PFSK-1 (cell line): Measurements from ENCODE around the gene SLCO3A1.

Experiments used
- POLR2AphosphoS5 ChIP-seq: IDR thresholded peaks from 2 replicates; pipeline ENCODE4 v1.6.1; 2012; ENCODE audit warnings: low read depth, mild to moderate bottlenecking, control low read depth, low read length, moderate library complexity
- TAF1 ChIP-seq: IDR thresholded peaks from 2 replicates; pipeline ENCODE4 v1.6.1; 2012; ENCODE audit warnings: low read length, control low read depth, borderline replicate concordance; ENCODE audit not compliant: insufficient read depth
- TF ChIP-seq, protein P1 (sequence below), 2 experiments: IDR thresholded peaks; 2 replicates each; pipeline versions ENCODE4 v1.6.1 to v1.8.0; 2011 to 2012; ENCODE audit warnings: low read depth in 2 of 2, low read length in 2 of 2, control low read depth in 1 of 2, inconsistent platforms in 1 of 2, mild to moderate bottlenecking in 1 of 2, moderate library complexity in 1 of 2; ENCODE audit not compliant: insufficient read depth in 1 of 2

DNA sequence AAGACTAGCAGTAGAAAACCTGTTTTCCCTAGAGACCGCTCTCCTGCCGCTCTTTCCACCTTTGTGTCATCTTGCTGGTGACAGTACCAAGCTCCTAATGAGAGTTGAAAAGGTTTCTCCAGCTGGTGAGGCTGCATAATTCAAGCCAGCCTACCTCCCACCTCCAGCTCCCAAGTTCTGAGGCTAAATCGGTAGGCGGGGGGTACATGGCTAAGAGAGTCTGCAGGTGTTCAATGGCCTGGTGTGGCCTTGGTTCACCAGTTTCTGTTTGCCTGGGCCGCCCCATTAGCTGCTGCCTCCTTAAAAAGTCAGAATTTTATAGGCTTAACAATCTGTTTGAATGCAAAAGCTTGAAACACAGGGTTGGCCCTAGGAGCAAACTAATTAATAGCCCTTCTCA is 262.8 kb downstream of the SLCO3A1 start:
- TF ChIP-seq TAF1: no peak
- TF ChIP-seq, protein P1, sequence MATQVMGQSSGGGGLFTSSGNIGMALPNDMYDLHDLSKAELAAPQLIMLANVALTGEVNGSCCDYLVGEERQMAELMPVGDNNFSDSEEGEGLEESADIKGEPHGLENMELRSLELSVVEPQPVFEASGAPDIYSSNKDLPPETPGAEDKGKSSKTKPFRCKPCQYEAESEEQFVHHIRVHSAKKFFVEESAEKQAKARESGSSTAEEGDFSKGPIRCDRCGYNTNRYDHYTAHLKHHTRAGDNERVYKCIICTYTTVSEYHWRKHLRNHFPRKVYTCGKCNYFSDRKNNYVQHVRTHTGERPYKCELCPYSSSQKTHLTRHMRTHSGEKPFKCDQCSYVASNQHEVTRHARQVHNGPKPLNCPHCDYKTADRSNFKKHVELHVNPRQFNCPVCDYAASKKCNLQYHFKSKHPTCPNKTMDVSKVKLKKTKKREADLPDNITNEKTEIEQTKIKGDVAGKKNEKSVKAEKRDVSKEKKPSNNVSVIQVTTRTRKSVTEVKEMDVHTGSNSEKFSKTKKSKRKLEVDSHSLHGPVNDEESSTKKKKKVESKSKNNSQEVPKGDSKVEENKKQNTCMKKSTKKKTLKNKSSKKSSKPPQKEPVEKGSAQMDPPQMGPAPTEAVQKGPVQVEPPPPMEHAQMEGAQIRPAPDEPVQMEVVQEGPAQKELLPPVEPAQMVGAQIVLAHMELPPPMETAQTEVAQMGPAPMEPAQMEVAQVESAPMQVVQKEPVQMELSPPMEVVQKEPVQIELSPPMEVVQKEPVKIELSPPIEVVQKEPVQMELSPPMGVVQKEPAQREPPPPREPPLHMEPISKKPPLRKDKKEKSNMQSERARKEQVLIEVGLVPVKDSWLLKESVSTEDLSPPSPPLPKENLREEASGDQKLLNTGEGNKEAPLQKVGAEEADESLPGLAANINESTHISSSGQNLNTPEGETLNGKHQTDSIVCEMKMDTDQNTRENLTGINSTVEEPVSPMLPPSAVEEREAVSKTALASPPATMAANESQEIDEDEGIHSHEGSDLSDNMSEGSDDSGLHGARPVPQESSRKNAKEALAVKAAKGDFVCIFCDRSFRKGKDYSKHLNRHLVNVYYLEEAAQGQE (IDR thresholded peaks at IDR 0.05; ENCODE audit: insufficient read depth in 1 of 2, low read depth in 2 of 2, low read length in 2 of 2): no peak
- no peak for TF ChIP-seq POLR2AphosphoS5
